HK-2 (cell line): ENCODE results near the gene LIN7C.

Experiments used
- DNase-seq: peaks from one replicate; pipeline ENCODE4 v3.0.0-alpha.2; 2018; ENCODE audit not compliant: unreplicated experiment

The LIN7C gene

DNA sequence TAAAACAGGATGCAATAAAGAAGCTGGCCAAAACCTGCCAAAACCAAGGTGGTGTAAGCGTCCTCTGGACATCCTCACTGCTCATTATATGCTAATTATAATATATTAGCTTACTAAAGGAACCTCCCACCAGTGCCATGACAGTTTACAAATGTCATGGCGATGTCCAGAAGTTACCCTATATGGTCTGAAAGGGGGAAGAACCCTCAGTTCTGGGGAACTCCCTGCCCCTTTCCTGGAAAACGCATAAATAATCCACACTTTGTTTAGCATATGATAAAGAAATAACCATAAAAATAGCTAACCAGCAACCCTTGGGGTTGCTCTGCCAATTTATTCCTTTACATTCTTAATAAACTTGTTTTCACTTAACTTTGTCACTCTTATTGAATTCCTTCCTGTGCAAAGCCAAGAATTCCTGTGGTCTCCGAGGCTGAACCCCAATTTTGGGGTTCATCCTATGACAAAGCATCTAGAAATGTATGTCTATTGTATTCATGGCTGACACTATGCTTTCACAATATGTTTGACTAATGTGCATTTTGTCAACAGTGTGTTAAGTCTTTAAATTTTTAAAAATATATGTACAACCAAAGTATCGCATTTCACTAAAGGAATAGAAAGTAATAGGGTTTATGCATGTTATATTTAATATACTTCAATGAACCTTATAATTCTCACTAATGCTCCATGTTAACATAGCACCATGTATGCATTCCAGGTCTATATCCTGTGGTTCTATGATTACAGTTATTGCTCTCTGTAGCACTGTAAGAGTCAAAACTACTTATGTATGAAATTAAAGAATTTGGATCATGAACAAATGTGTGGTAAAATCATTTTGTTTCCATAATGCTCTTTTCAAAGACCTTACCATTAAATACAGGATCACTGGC, 59.0 kb downstream of the LIN7C start:
- DNase-seq: no peak

DNA sequence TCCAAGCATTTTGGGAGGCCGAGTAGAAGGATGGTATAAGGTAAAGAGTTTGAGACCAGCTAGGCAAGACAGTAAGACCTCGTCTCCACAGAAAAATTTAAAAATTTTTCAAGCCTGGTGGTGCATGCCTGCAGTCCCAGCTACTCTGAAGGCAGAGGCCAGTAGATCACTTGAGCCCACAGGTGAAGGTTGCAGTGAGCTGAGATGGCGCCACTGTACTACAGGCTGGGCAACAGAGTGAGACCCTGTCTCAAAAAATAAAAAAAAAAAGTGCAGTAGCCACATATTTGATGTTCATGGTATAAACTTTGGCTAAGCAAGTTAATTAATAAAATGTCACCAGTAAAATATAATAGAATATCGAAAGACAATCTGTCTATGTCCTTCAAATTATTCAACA, 60.9 kb downstream of the LIN7C start:
- no peak for DNase-seq

DNA sequence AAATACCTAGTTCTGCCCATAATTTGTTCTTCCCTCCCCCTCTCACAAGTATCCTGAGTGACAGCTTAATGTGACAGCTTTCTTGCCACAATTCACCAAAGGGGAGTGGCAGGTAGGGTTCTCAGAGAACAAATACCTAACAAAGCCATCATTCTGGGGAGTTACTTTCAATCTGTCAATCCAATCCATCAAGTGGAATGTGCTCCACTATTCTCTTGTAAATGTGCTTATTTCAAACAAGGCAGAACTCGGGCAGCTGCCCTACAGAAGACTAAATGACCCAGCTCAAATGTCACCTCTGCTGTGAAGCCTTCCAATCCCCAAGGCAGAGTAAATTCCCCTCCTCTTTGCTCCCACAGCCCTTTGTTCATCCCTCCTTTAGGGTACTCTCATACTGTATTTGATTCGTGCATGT, 61.8 kb downstream of the LIN7C start:
- DNase-seq: no peak
